Esophagus (tissue), 2 donors: Measurements from ENCODE around the gene TLK1. TPM values are rescaled to one million over a fixed set of nuclear protein-coding genes. Genes with fewer than 3 reads are reported as not detected.

Experiments
- H3K27ac ChIP-seq, 2 donors: one replicate each; pipeline ENCODE4 v1.5.1; 2013; ENCODE audit warnings: low read depth in 2 of 2, mild to moderate bottlenecking in 2 of 2, inconsistent platforms in 1 of 2, low read length in 1 of 2, moderate library complexity in 1 of 2
- H3K27me3 ChIP-seq, 2 donors: one replicate each; pipeline ENCODE4 v1.6.1; 2013; ENCODE audit warnings: low read length in 2 of 2, control low read depth in 1 of 2, mild to moderate bottlenecking in 1 of 2; ENCODE audit not compliant: insufficient read depth in 2 of 2, control insufficient read depth in 1 of 2
- H3K36me3 ChIP-seq, 2 donors: one replicate each; pipeline ENCODE4 v1.6.1; 2013; ENCODE audit warnings: low read length in 1 of 2; ENCODE audit not compliant: control insufficient read depth in 2 of 2, insufficient read depth in 2 of 2
- H3K4me1 ChIP-seq, 2 donors: one replicate each; pipeline ENCODE4 v1.6.1; 2013; ENCODE audit warnings: low read length in 1 of 2; ENCODE audit not compliant: control insufficient read depth in 2 of 2, insufficient read depth in 2 of 2
- H3K4me3 ChIP-seq, 2 donors: one replicate each; pipeline ENCODE4 v1.5.1; 2013; ENCODE audit warnings: low read length in 2 of 2, mild to moderate bottlenecking in 2 of 2, low read depth in 1 of 2, moderate library complexity in 1 of 2
- H3K9me3 ChIP-seq, 2 donors: one replicate each; pipeline ENCODE4 v1.6.1; 2013; ENCODE audit warnings: mild to moderate bottlenecking in 2 of 2, low read depth in 1 of 2, low read length in 1 of 2, moderate library complexity in 1 of 2; ENCODE audit not compliant: control insufficient read depth in 2 of 2, insufficient read depth in 1 of 2
- WGBS, 2 donors: extraction: QIAGEN DNeasy Blood & Tissue Kit; methylation state at CpG; one replicate each; pipeline ENCODE4 v1.1.7; 2013; 5-methylcytosine and 5-hydroxymethylcytosine counted together
- polyA plus RNA-seq, 2 donors: library from polyadenylated mRNA; stranded (reverse); fragments of 200-250 nt; gene quantifications; one replicate each; pipeline ENCODE4 v1.2.3, GENCODE V29; 2013
- donor health status: healthy with polysubstance abuse.
- donor health status: Bipolar disorder and iron deficiency.

TLK1 gene
- polyA plus RNA-seq, 2 donors, result 6.6 to 13.4 TPM

DNA sequence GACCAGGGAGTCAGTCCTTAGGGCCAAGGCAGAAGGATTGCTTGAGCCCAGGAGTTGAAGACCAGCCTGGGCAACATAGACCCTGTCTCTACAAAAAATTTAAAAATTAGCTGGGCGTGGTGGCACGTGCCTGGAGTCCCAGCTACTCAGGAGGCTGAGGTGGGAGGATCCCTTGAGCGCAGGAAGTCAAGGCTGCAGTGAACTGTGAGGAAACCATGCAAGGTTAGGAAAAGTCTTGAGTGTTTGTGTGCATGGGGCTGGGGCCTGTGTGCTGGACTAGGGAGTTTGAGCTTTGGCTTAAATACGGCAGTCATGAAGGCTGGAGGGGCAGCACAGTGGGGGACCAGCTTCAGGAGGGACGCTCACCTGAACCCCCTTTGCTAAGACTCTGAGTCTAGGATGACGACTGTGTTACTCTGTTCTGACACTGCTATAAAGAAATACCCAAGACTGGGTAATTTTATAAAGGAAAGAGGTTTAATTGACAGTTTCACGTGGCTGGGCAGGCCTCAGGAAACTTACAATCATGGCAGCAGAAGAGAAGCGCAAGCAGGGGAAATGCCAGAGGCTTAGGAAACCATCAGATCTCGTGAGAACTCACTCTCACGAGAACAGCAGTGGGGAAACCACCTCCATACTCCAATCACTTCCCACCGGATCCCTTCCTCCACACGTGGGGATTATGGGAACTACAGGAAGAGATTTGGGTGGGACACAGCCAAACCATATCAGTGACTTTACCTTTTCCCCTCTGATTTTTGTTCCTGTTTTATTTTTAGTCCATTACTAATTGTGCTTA, 192.3 kb downstream of the TLK1 start:
- peaks cover 0 to 19% of the 10 kb centered on the region in 2 donors for H3K36me3 ChIP-seq
- 79 to 82% methylated on average over 12 of the region's 12 CpGs for WGBS, 2 donors
- H3K27ac ChIP-seq, result no peak overlapping the region
- H3K4me1 ChIP-seq, result peaks cover 2 to 4% of the 10 kb centered on the region in 2 donors
- no peaks in the 10 kb centered on the region for H3K9me3 ChIP-seq
- no peaks in the 10 kb centered on the region for H3K27me3 ChIP-seq
- no peak overlapping the region for H3K4me3 ChIP-seq

DNA sequence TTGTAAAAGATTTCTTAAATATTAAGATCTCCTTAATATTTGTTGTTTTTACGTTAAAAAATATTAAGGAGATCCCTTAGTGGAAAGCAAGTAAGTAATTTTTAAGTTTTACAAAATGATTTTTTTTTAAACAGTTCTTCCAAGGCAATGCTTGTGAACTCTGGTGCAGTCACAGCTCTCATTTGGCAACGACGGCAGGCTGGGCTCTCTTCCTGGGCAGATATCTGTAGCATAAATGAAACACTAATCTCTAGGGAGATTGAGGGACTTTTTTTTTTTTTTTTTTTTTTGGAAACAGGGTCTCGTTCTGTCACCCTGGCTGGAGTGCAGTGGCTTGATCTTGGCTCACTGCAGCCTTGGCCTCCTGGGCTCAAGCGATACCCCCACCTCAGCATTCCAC, 193.1 kb downstream of the TLK1 start:
- peaks cover 0 to 4% of the 10 kb centered on the region in 2 donors for H3K4me1 ChIP-seq
- no peak overlapping the region for H3K4me3 ChIP-seq
- 78 to 80% methylated on average over 5 of the region's 5 CpGs for WGBS, 2 donors
- H3K36me3 ChIP-seq, result peaks cover 2 to 19% of the 10 kb centered on the region in 2 donors
- no peaks in the 10 kb centered on the region for H3K27me3 ChIP-seq
- no peak overlapping the region for H3K27ac ChIP-seq
- no peaks in the 10 kb centered on the region for H3K9me3 ChIP-seq

GRCh38 chr2:170966648-170967396, 193.9 kb downstream of the TLK1 start:
- no peaks in the 10 kb centered on the region for H3K9me3 ChIP-seq
- H3K27me3 ChIP-seq, result no peaks in the 10 kb centered on the region
- no peak overlapping the region for H3K27ac ChIP-seq
- 77 to 81% methylated on average over 13 of the region's 13 CpGs for WGBS, 2 donors
- peaks cover 2 to 19% of the 10 kb centered on the region in 2 donors for H3K36me3 ChIP-seq
- H3K4me3 ChIP-seq, result no peak overlapping the region
- H3K4me1 ChIP-seq, result peaks cover 0 to 4% of the 10 kb centered on the region in 2 donors

GRCh38 chr2:170965446-170966225, 195.1 kb downstream of the TLK1 start:
- Histone ChIP-seq H3K4me3 (no peak overlapping the region), H3K27me3 (no peaks in the 10 kb centered on the region), H3K9me3 (no peaks in the 10 kb centered on the region), H3K27ac (peak overlapping the region in 1 of 2 donors; percentile 22), H3K36me3 (peaks cover 2 to 26% of the 10 kb centered on the region in 2 donors), H3K4me1 (peaks cover 0 to 4% of the 10 kb centered on the region in 2 donors)
- WGBS, 2 donors, result 47 to 53% methylated on average over 20 of the region's 20 CpGs

GRCh38 chr2:170963386-170963785, 197.3 kb downstream of the TLK1 start:
- WGBS, 2 donors, result 76 to 89% methylated on average over 5 of the region's 5 CpGs
- no peak overlapping the region for H3K27ac ChIP-seq
- peaks cover 0 to 4% of the 10 kb centered on the region in 2 donors for H3K4me1 ChIP-seq
- no peaks in the 10 kb centered on the region for H3K27me3 ChIP-seq
- no peak overlapping the region for H3K4me3 ChIP-seq
- no peaks in the 10 kb centered on the region for H3K9me3 ChIP-seq
- H3K36me3 ChIP-seq, result peaks cover 2 to 26% of the 10 kb centered on the region in 2 donors

- no peaks in the 10 kb centered on the region for H3K9me3 ChIP-seq
- no peaks in the 10 kb centered on the region for H3K4me1 ChIP-seq
- WGBS, 2 donors, result 68 to 87% methylated on average over 4 of the region's 4 CpGs
- no peak overlapping the region for H3K27ac ChIP-seq
- H3K27me3 ChIP-seq, result no peaks in the 10 kb centered on the region
- peaks cover 5 to 12% of the 10 kb centered on the region in 2 donors for H3K36me3 ChIP-seq
- no peak overlapping the region for H3K4me3 ChIP-seq
These were observed 206.8 kb downstream of the TLK1 start for GRCh38 chr2:170953941-170954340.

- whole genome bisulfite sequencing, 2 donors, result 89 to 91% methylated on average over 4 of the region's 4 CpGs
- no peaks in the 10 kb centered on the region for H3K27me3 ChIP-seq
- H3K4me3 ChIP-seq, result no peak overlapping the region
- H3K4me1 ChIP-seq, result no peaks in the 10 kb centered on the region
- H3K9me3 ChIP-seq, result no peaks in the 10 kb centered on the region
- no peak overlapping the region for H3K27ac ChIP-seq
- peaks cover 2 to 10% of the 10 kb centered on the region in 2 donors for H3K36me3 ChIP-seq
These were observed 210.4 kb downstream of the TLK1 start for GRCh38 chr2:170950221-170950761.

DNA sequence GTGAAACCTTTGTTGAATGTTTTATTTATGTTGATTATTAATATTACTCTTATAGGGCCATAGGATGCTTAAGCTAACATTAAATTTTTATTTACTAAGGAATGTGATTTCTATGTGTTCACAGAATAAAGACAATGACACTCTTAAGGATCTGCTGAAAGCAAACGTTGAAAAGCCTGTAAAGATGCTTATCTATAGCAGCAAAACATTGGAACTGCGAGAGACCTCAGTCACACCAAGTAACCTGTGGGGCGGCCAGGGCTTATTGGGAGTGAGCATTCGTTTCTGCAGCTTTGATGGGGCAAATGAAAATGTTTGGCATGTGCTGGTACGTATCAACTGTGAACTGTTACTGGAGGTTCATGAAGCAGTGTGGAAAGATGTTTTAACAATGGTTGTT, 211.3 kb downstream of the TLK1 start:
- Histone ChIP-seq H3K4me1 (no peaks in the 10 kb centered on the region), H3K4me3 (no peak overlapping the region), H3K9me3 (no peaks in the 10 kb centered on the region), H3K27me3 (no peaks in the 10 kb centered on the region), H3K36me3 (peaks cover 2 to 10% of the 10 kb centered on the region in 2 donors), H3K27ac (no peak overlapping the region)
- WGBS, 2 donors, result 83 to 84% methylated on average over 5 of the region's 5 CpGs

DNA sequence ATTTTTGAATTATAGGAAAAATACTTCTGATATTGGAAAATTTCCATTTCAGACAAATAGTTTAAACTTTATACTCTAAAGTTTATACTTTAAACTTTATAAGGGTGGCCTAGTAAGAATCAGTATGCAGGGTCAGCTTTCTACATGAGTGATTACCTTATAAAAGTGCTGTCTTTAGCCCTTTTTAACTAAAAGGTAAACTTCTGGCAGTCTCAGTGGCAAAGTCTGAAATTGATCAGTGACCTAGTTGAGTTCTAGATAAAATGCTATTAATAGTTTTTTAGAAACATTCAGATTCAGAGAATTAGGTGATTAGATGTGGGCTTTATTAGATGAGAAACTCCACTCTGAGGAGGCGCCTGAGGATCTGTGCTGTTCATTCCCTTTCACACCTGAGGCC, 216.1 kb downstream of the TLK1 start:
- no peaks in the 10 kb centered on the region for H3K4me1 ChIP-seq
- 90 to 95% methylated on average over 1 of the region's 1 CpG for WGBS, 2 donors

More for the DNA sequence above, 216.1 kb downstream of the TLK1 start:
- no peaks in the 10 kb centered on the region for H3K9me3 ChIP-seq
- H3K27me3 ChIP-seq, result no peaks in the 10 kb centered on the region
- H3K27ac ChIP-seq, result no peak overlapping the region
- peaks cover 0 to 2% of the 10 kb centered on the region in 2 donors for H3K36me3 ChIP-seq
- no peak overlapping the region for H3K4me3 ChIP-seq
